HG02943 (cell line): Measurements from ENCODE around the gene CHN2.
"Not testable (repeated sequence)": the region's sequence is repeated elsewhere in the genome, so short reads cannot be mapped to it uniquely, and the experiment has no call there.

Experiments used
- ATAC-seq: cut with Tn5 transposase; IDR thresholded peaks from one replicate; pipeline ENCODE4 v1.9.1; 2021; ENCODE audit warnings: mild to moderate bottlenecking, low read depth, moderate library complexity; ENCODE audit not compliant: unreplicated experiment

CHN2 gene

DNA sequence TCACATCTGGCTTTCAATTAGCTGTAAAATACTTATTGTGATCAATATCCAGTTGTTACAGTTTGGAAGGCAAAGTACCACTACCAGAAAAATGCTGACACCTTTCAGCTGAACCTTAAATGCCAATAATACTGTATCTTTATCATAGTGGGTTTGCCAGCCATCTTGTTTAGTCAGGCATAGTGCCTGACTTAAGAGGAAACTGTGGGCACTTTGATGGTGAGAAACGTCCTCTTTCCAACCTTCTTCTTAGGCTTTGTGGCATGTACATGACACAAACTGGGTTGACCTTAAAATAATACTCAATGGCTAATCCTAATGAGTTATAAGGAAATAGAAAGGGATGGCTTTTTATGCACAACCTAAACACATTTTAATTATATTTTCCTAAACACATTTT lies 316.8 kb downstream of the CHN2 start:
- ATAC-seq, result no peak

DNA sequence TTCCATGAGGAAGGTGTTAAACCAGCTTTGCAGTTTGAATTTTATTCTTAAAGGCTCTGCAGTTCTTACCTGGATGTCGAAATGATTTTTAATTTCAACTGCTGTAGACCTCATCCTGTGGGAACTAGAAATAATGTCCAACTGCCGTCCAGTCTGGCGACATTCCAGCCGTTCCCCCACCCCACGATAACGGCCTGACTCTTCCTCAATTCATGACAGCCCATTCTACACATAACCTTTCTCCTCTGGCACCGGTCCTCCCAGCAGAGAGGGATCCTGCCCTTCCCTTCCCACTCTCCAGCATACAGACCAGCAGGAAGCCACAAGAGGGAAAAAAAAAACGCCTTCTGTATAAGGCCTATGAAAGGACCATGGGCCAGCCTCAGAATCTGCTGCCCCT lies 317.3 kb downstream of the CHN2 start:
- ATAC-seq, result no peak

DNA sequence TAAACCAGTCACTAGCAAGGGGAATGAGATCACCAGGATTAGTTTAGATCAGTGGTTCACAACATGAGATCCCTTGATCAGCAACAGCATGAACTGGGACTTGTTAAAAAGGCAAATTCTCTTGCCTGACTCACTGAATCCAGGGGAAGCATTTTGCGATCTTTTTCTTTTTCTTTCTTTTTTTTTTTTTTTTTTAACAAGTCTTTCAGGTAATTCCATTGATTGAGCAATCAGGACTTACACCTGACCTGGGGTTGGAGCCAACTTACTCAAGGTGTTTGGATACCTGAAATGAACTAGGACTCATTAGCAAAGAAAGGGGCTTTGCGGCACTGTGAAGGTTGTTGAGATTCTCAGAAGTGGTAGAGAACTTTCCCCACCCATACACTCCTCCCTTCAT lies 321.9 kb downstream of the CHN2 start:
- no peak for ATAC-seq

DNA sequence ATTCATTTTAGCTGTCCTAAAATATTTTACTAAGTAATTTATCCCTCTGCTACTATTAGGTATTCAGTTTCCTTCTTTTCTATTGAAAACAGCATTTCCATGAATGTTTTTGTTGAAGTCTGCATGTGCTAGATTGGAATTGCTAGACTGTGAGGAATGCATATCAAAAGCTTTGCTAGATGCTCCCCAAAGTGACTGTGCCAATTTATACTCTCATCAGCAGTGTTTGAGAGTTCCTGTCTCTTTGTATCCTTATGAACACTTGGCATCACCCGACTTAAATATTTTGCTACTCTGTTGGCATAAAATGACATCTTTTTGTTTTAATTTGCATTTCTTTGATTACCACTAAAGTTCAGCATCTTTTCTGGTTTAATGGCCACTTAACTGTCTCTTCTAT lies 324.0 kb downstream of the CHN2 start:
- no peak for ATAC-seq

DNA sequence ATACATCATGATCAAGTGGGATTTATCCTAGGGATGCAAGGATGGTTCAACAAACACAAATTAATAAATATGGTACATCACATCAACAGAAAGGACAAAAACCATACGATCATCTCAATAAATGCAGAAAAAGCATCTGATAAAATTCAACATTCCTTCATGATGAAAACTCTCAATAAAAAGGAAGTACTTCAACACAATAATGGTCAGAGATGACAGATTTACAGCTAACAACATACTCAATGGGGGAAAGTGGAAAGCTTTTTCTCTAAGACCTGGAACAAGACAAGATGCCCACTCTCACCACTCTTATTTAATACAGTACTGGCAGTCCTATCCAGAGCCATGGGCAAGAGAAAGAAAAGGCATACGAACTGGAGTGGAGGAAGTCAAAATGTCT lies 329.2 kb downstream of the CHN2 start:
- ATAC-seq, result no peak

DNA sequence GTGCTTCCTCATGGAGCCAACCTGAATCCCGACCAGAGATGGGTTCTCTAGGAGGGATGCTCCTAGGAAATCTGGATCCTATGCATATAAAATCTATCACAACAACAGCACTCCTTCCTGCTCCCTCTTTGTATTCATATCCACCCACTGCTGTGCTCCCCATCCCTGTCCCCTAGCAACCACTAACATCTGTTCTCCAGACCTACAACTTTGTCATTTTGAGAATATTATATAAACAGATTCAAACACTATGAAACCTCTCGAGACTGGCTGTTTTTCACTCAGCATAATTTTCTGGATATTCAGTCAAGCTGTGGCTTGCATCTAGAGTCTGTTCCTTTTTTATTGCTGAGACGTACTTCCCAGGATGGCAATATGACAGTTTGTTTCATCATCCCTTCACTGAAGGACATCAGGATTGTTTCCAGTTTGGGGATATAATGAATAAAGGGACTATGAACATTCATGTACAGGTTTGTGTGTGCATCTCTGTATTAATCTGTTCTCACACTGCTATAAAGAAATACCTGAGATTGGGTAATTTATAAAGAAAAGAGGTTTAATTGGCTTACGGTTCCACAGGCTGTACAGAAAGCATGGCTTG lies 333.0 kb downstream of the CHN2 start:
- no peak for ATAC-seq

DNA sequence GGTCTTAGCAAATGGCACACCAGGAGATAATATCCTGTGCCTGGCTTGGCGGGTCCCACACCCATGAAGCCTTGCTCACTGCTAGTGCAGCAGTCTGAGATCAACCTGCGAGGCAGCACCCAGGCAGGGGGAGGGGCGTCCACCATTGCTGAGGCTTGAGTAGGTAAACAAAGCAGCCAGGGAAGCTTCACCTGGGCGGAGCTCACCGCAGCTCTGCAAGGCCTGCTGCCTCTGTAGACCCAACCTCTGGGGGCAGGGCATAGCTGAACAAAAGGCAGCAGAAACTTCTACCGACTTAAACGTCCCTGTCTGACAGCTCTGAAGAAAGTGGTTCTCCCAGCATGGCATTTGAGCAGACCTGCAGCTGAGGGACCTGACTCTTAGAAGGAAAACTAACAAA lies 334.0 kb downstream of the CHN2 start:
- ATAC-seq, result not testable (repeated sequence)
